HepG2 (cell line): ENCODE results near the gene LIFR. TPM values are rescaled to one million over a fixed set of nuclear protein-coding genes. Genes with fewer than 3 reads are reported as not detected.

Experiments
- CBX1 ChIP-seq: IDR thresholded peaks from one replicate; pipeline ENCODE4 v1.6.1; 2016; ENCODE audit warnings: antibody characterized with exemption, low read depth
- EED ChIP-seq: sonication (generic); formaldehyde crosslinking; IDR thresholded peaks from 2 replicates; pipeline ENCODE4 v1.5.0; 2020; ENCODE audit warnings: mild to moderate bottlenecking, missing genetic modification reagents
- MYPOP ChIP-seq: sonication (generic); formaldehyde crosslinking; IDR thresholded peaks from 2 replicates; pipeline ENCODE4 v1.8.1; 2023; ENCODE audit warnings: mild to moderate bottlenecking, moderate library complexity, missing genetic modification reagents
- NR3C1 ChIP-seq: sonication (generic); formaldehyde crosslinking; IDR thresholded peaks from 2 replicates; pipeline ENCODE4 v1.4.0; 2020; ENCODE audit warnings: missing genetic modification reagents
- PRDM4 ChIP-seq: sonication (generic); formaldehyde crosslinking; IDR thresholded peaks from 2 replicates; pipeline ENCODE4 v1.9.0; 2021; ENCODE audit warnings: missing genetic modification reagents, borderline replicate concordance
- RFXANK ChIP-seq: IDR thresholded peaks from 2 replicates; pipeline ENCODE4 v1.6.1; 2016
- RFXAP ChIP-seq: sonication (generic); formaldehyde crosslinking; IDR thresholded peaks from 2 replicates; pipeline ENCODE4 v1.4.0; 2020; ENCODE audit warnings: missing genetic modification reagents, borderline replicate concordance
- SOX6 ChIP-seq, 2 experiments: fragments of 450-650 bp in 1 of 2; sonication (generic) in 1 of 2; formaldehyde crosslinking in 1 of 2; IDR thresholded peaks; 2 replicates each; pipeline versions ENCODE4 v1.4.0 to v1.6.1; 2017 to 2020; ENCODE audit warnings: antibody characterized with exemption in 1 of 2, mild to moderate bottlenecking in 1 of 2, missing genetic modification reagents in 1 of 2
- SP140L ChIP-seq: sonication (generic); formaldehyde crosslinking; IDR thresholded peaks from 2 replicates; pipeline ENCODE4 v1.4.0; 2020; ENCODE audit warnings: missing genetic modification reagents, borderline replicate concordance
- ZNF160 ChIP-seq: sonication (generic); formaldehyde crosslinking; IDR thresholded peaks from 2 replicates; pipeline ENCODE4 v1.8.0; 2022; ENCODE audit warnings: mild to moderate bottlenecking, inconsistent platforms, missing genetic modification reagents
- ZNF253 ChIP-seq: sonication (generic); formaldehyde crosslinking; IDR thresholded peaks from 2 replicates; pipeline ENCODE4 v1.8.0; 2022; ENCODE audit warnings: mild to moderate bottlenecking, missing genetic modification reagents, borderline replicate concordance
- ZNF501 ChIP-seq: sonication (generic); formaldehyde crosslinking; IDR thresholded peaks from 2 replicates; pipeline ENCODE4 v1.5.1; 2020; ENCODE audit warnings: mild to moderate bottlenecking, moderate library complexity, missing genetic modification reagents
- polyA plus RNA-seq, 8 experiments: library from polyadenylated mRNA; depleted of rRNA in 3 of 8; stranded (reverse) in 7 of 8; unstranded in 1 of 8; fragments of >200 nt; fragmentation: Illumina TruSeq in 4 of 8; extraction: Trizol in 4 of 8; gene quantifications; 2 replicates each; pipeline versions ENCODE4 v1.2.1 to v1.2.3, GENCODE V29; 2011 to 2016; ENCODE audit warnings: low read depth in 4 of 8, missing spikeins in 1 of 8, mixed read lengths in 1 of 8; ENCODE audit not compliant: insufficient read depth in 1 of 8
- total RNA-seq, 5 experiments: library from RNA; depleted of rRNA; stranded (reverse); fragments of >200 nt; fragmentation: Illumina TruSeq; extraction: Trizol; gene quantifications; 2 replicates each; pipeline ENCODE4 v1.2.3, GENCODE V29; 2016; ENCODE audit warnings: low read depth in 1 of 5
- TF ChIP-seq, protein P1 (sequence below): sonication (generic); formaldehyde crosslinking; IDR thresholded peaks from 2 replicates; pipeline ENCODE4 v1.4.0; 2020; ENCODE audit warnings: missing genetic modification reagents
- TF ChIP-seq, protein P2 (sequence below): IDR thresholded peaks from 2 replicates; pipeline ENCODE4 v1.6.1; 2016; ENCODE audit warnings: missing genetic modification reagents, missing compliant biosample characterization
- TF ChIP-seq, protein P3 (sequence below): sonication (generic); formaldehyde crosslinking; IDR thresholded peaks from 2 replicates; pipeline ENCODE4 v1.5.0; 2020; ENCODE audit warnings: mild to moderate bottlenecking, missing genetic modification reagents, borderline replicate concordance

The LIFR gene
- total and polyA plus RNA-seq, 2 of the 13 experiments (the other 11 are each of a cell fraction or from before 2014, with no cell fraction given): 6.3 to 25.2 TPM

GRCh38 chr5:38528162-38528703 is 28.2 kb downstream of the LIFR start (continued):
- TF ChIP-seq, protein P1, sequence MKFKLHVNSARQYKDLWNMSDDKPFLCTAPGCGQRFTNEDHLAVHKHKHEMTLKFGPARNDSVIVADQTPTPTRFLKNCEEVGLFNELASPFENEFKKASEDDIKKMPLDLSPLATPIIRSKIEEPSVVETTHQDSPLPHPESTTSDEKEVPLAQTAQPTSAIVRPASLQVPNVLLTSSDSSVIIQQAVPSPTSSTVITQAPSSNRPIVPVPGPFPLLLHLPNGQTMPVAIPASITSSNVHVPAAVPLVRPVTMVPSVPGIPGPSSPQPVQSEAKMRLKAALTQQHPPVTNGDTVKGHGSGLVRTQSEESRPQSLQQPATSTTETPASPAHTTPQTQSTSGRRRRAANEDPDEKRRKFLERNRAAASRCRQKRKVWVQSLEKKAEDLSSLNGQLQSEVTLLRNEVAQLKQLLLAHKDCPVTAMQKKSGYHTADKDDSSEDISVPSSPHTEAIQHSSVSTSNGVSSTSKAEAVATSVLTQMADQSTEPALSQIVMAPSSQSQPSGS: peak; percentile 56; the same call in 1 of the 2 replicates
- TF ChIP-seq, protein P2, sequence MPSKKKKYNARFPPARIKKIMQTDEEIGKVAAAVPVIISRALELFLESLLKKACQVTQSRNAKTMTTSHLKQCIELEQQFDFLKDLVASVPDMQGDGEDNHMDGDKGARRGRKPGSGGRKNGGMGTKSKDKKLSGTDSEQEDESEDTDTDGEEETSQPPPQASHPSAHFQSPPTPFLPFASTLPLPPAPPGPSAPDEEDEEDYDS: no peak; the same call in 1 of the 2 replicates
- no peak for TF ChIP-seq CBX1
- no peak for TF ChIP-seq EED (CRISPR knock-in tag)
- TF ChIP-seq MYPOP (CRISPR knock-in tag): 0 out of 2 replicates have a peak, but pooled peaks have one; percentile 32
- no peak for TF ChIP-seq SP140L (CRISPR knock-in tag)
- TF ChIP-seq RFXANK (CRISPR knock-in tag): 0 out of 2 replicates have a peak, but pooled peaks have one; percentile 34
- peak; percentile 64; the same call in 1 of the 2 replicates for TF ChIP-seq ZNF501
- TF ChIP-seq PRDM4 (CRISPR knock-in tag): no peak
- TF ChIP-seq NR3C1 (CRISPR knock-in tag): no peak
- TF ChIP-seq, protein P3, sequence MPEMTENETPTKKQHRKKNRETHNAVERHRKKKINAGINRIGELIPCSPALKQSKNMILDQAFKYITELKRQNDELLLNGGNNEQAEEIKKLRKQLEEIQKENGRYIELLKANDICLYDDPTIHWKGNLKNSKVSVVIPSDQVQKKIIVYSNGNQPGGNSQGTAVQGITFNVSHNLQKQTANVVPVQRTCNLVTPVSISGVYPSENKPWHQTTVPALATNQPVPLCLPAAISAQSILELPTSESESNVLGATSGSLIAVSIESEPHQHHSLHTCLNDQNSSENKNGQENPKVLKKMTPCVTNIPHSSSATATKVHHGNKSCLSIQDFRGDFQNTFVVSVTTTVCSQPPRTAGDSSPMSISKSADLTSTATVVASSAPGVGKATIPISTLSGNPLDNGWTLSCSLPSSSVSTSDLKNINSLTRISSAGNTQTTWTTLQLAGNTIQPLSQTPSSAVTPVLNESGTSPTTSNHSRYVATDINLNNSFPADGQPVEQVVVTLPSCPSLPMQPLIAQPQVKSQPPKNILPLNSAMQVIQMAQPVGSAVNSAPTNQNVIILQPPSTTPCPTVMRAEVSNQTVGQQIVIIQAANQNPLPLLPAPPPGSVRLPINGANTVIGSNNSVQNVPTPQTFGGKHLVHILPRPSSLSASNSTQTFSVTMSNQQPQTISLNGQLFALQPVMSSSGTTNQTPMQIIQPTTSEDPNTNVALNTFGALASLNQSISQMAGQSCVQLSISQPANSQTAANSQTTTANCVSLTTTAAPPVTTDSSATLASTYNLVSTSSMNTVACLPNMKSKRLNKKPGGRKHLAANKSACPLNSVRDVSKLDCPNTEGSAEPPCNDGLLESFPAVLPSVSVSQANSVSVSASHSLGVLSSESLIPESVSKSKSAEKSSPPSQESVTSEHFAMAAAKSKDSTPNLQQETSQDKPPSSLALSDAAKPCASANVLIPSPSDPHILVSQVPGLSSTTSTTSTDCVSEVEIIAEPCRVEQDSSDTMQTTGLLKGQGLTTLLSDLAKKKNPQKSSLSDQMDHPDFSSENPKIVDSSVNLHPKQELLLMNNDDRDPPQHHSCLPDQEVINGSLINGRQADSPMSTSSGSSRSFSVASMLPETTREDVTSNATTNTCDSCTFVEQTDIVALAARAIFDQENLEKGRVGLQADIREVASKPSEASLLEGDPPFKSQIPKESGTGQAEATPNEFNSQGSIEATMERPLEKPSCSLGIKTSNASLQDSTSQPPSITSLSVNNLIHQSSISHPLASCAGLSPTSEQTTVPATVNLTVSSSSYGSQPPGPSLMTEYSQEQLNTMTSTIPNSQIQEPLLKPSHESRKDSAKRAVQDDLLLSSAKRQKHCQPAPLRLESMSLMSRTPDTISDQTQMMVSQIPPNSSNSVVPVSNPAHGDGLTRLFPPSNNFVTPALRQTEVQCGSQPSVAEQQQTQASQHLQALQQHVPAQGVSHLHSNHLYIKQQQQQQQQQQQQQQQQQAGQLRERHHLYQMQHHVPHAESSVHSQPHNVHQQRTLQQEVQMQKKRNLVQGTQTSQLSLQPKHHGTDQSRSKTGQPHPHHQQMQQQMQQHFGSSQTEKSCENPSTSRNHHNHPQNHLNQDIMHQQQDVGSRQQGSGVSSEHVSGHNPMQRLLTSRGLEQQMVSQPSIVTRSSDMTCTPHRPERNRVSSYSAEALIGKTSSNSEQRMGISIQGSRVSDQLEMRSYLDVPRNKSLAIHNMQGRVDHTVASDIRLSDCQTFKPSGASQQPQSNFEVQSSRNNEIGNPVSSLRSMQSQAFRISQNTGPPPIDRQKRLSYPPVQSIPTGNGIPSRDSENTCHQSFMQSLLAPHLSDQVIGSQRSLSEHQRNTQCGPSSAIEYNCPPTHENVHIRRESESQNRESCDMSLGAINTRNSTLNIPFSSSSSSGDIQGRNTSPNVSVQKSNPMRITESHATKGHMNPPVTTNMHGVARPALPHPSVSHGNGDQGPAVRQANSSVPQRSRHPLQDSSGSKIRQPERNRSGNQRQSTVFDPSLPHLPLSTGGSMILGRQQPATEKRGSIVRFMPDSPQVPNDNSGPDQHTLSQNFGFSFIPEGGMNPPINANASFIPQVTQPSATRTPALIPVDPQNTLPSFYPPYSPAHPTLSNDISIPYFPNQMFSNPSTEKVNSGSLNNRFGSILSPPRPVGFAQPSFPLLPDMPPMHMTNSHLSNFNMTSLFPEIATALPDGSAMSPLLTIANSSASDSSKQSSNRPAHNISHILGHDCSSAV: no peak
- no peak for TF ChIP-seq RFXAP (CRISPR knock-in tag)
- TF ChIP-seq SOX6 (IDR thresholded peaks at IDR 0.05): no peak
- TF ChIP-seq SOX6 (CRISPR knock-in tag; IDR thresholded peaks at IDR 0.05): peak; percentile 70
- no peak for TF ChIP-seq ZNF160
- TF ChIP-seq ZNF253 (CRISPR knock-in tag): no peak
